WTC11 (cell line): Measurements from ENCODE around the gene ORAI1. TPM values are rescaled to one million over a fixed set of nuclear protein-coding genes. Genes with fewer than 3 reads are reported as not detected.

Experiments used
- ATAC-seq: fragments of 200-7000 bp; cut with Tn5 transposase; 2 replicates; pipeline ENCODE4 v1.10.0; 2021; ENCODE audit warnings: mild to moderate bottlenecking, moderate library complexity
- CTCF ChIA-PET: fragments of 300-600 bp; sonication (Branson Sonifier 250); formaldehyde crosslinking; loops from one replicate; lab custom pipeline; 2021; ENCODE audit warnings: antibody characterized with exemption; lab: Charles Lee
- POLR2A ChIA-PET: fragments of 350-600 bp; sonication (Branson Sonifier 250); formaldehyde crosslinking; loops from one replicate; lab custom pipeline; 2021; ENCODE audit warnings: antibody characterized with exemption; lab: Charles Lee
- DNase-seq: peaks from one replicate; pipeline ENCODE4 v3.0.0; 2021; ENCODE audit warnings: low spot score
- H3K27ac Mint-ChIP-seq: 2 replicates; pipeline ENCODE4 v1.8.0; 2021; ENCODE audit warnings: mixed read lengths
- H3K27me3 Mint-ChIP-seq: 2 replicates; pipeline ENCODE4 v1.8.0; 2021; ENCODE audit warnings: low read depth, mild to moderate bottlenecking, moderate library complexity, mixed read lengths
- H3K36me3 Mint-ChIP-seq: 2 replicates; pipeline ENCODE4 v1.8.0; 2021; ENCODE audit warnings: mixed read lengths
- H3K4me1 Mint-ChIP-seq: 2 replicates; pipeline ENCODE4 v1.8.0; 2022; ENCODE audit warnings: mixed read lengths
- H3K4me3 Mint-ChIP-seq: 2 replicates; pipeline ENCODE4 v1.8.0; 2021; ENCODE audit warnings: mild to moderate bottlenecking, moderate library complexity, mixed read lengths
- H3K9me3 Mint-ChIP-seq: 2 replicates; pipeline ENCODE4 v1.8.0; 2021; ENCODE audit warnings: mixed read lengths
- E2F1 ChIP-seq: sonication (generic); formaldehyde crosslinking; IDR thresholded peaks from 2 replicates; pipeline ENCODE4 v1.8.0; 2022; ENCODE audit warnings: mild to moderate bottlenecking, missing genetic modification reagents
- ESRRA ChIP-seq: sonication (generic); formaldehyde crosslinking; IDR thresholded peaks from 2 replicates; pipeline ENCODE4 v1.8.1; 2022; ENCODE audit warnings: mild to moderate bottlenecking, missing genetic modification reagents, borderline replicate concordance
- FOXJ3 ChIP-seq: sonication (generic); formaldehyde crosslinking; IDR thresholded peaks from 2 replicates; pipeline ENCODE4 v1.9.0; 2021; ENCODE audit warnings: missing genetic modification reagents, mild to moderate bottlenecking, borderline replicate concordance
- HMGA2 ChIP-seq: fragments of 250-450 bp; sonication (Bioruptor Pico); IDR thresholded peaks from 2 replicates; pipeline ENCODE4 v1.4.0; 2021; ENCODE audit warnings: mild to moderate bottlenecking, moderate library complexity
- KAT7 ChIP-seq: sonication (generic); formaldehyde crosslinking; IDR thresholded peaks from 2 replicates; pipeline ENCODE4 v1.8.1; 2023; ENCODE audit warnings: missing genetic modification reagents, mild to moderate bottlenecking, borderline replicate concordance
- MYBL2 ChIP-seq: sonication (generic); formaldehyde crosslinking; IDR thresholded peaks from 2 replicates; pipeline ENCODE4 v1.8.1; 2023; ENCODE audit warnings: mild to moderate bottlenecking, moderate library complexity, missing genetic modification reagents
- NR2C2 ChIP-seq: sonication (generic); formaldehyde crosslinking; IDR thresholded peaks from 2 replicates; pipeline ENCODE4 v1.8.0; 2022; ENCODE audit warnings: mild to moderate bottlenecking, missing genetic modification reagents
- NR3C1 ChIP-seq: sonication (generic); formaldehyde crosslinking; conservative IDR thresholded peaks from 2 replicates; pipeline ENCODE4 v1.8.1; 2023; ENCODE audit warnings: low read depth, mild to moderate bottlenecking, missing genetic modification reagents
- RORB ChIP-seq: fragments of 250-450 bp; sonication (Bioruptor Pico); IDR thresholded peaks from 2 replicates; pipeline ENCODE4 v1.9.0; 2021; ENCODE audit warnings: mild to moderate bottlenecking
- SMAD4 ChIP-seq: sonication (generic); formaldehyde crosslinking; IDR thresholded peaks from 2 replicates; pipeline ENCODE4 v1.8.0; 2022; ENCODE audit warnings: mild to moderate bottlenecking, missing genetic modification reagents
- ZNF232 ChIP-seq: sonication (generic); formaldehyde crosslinking; IDR thresholded peaks from 2 replicates; pipeline ENCODE4 v1.8.0; 2022; ENCODE audit warnings: mild to moderate bottlenecking, missing genetic modification reagents
- ZNF396 ChIP-seq: fragments of 250-450 bp; sonication (Bioruptor Pico); IDR thresholded peaks from 2 replicates; pipeline ENCODE4 v1.8.0; 2021; ENCODE audit warnings: mild to moderate bottlenecking, moderate library complexity, borderline replicate concordance
- ZNF416 ChIP-seq: fragments of 250-450 bp; sonication (Bioruptor Pico); IDR thresholded peaks from 2 replicates; pipeline ENCODE4 v1.9.0; 2021; ENCODE audit warnings: mild to moderate bottlenecking, inconsistent platforms
- ZNF423 ChIP-seq: fragments of 250-450 bp; sonication (Bioruptor Pico); IDR thresholded peaks from 2 replicates; pipeline ENCODE4 v2.1.2; 2022; ENCODE audit warnings: mild to moderate bottlenecking, moderate library complexity
- ZNF532 ChIP-seq: fragments of 250-450 bp; sonication (Bioruptor Pico); IDR thresholded peaks from 2 replicates; pipeline ENCODE4 v1.9.0; 2021; ENCODE audit warnings: mild to moderate bottlenecking, borderline replicate concordance
- total RNA-seq: library from RNA; stranded (reverse); gene quantifications from 3 replicates; pipeline ENCODE4 v1.2.3, GENCODE V29; 2021
- TF ChIP-seq, protein P1 (sequence below): sonication (generic); formaldehyde crosslinking; IDR thresholded peaks from 2 replicates; pipeline ENCODE4 v1.8.1; 2023; ENCODE audit warnings: mild to moderate bottlenecking, missing genetic modification reagents, borderline replicate concordance
- TF ChIP-seq, protein P2 (sequence below): sonication (generic); formaldehyde crosslinking; IDR thresholded peaks from 2 replicates; pipeline ENCODE4 v1.8.1; 2023; ENCODE audit warnings: mild to moderate bottlenecking, missing genetic modification reagents, moderate library complexity

ORAI1 gene
- total RNA-seq, 1 experiment from 2014 or later: 27.7 TPM

DNA sequence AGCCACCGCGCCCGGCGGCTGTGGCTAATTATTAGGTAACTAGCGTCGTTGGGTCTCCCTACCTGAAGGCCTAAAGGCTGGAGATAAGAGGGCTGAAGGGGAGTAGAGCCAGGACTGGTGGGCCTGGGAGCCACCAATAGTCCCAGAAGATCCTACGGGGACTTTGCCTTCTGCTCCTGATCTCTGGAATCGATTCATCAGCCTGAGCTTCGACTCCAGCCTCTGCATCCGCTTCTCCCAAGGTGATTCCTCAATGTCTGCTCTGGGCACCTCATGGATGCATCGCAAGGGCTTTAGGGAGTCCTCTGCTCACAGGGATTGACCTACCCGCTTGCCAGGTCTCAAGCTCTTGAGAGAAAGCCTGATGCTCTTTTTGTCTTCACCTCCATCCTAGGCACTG is 30.8 kb upstream of the ORAI1 start (continued):
- TF ChIP-seq, protein P1, sequence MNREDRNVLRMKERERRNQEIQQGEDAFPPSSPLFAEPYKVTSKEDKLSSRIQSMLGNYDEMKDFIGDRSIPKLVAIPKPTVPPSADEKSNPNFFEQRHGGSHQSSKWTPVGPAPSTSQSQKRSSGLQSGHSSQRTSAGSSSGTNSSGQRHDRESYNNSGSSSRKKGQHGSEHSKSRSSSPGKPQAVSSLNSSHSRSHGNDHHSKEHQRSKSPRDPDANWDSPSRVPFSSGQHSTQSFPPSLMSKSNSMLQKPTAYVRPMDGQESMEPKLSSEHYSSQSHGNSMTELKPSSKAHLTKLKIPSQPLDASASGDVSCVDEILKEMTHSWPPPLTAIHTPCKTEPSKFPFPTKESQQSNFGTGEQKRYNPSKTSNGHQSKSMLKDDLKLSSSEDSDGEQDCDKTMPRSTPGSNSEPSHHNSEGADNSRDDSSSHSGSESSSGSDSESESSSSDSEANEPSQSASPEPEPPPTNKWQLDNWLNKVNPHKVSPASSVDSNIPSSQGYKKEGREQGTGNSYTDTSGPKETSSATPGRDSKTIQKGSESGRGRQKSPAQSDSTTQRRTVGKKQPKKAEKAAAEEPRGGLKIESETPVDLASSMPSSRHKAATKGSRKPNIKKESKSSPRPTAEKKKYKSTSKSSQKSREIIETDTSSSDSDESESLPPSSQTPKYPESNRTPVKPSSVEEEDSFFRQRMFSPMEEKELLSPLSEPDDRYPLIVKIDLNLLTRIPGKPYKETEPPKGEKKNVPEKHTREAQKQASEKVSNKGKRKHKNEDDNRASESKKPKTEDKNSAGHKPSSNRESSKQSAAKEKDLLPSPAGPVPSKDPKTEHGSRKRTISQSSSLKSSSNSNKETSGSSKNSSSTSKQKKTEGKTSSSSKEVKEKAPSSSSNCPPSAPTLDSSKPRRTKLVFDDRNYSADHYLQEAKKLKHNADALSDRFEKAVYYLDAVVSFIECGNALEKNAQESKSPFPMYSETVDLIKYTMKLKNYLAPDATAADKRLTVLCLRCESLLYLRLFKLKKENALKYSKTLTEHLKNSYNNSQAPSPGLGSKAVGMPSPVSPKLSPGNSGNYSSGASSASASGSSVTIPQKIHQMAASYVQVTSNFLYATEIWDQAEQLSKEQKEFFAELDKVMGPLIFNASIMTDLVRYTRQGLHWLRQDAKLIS: no peak
- TF ChIP-seq RORB (CRISPR knock-in tag) (no peak), NR3C1 (CRISPR knock-in tag) (no peak)
- TF ChIP-seq, protein P2, sequence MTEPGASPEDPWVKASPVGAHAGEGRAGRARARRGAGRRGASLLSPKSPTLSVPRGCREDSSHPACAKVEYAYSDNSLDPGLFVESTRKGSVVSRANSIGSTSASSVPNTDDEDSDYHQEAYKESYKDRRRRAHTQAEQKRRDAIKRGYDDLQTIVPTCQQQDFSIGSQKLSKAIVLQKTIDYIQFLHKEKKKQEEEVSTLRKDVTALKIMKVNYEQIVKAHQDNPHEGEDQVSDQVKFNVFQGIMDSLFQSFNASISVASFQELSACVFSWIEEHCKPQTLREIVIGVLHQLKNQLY (CRISPR knock-in tag): no peak

GRCh38 chr12:121596526-121596925 is 29.8 kb upstream of the ORAI1 start:
- no peaks in the 10 kb centered on the region for H3K9me3 Mint-ChIP-seq
- H3K36me3 Mint-ChIP-seq: peaks cover 18% of the 10 kb centered on the region
- H3K27ac Mint-ChIP-seq: no peak overlapping the region
- no peak overlapping the region for H3K4me3 Mint-ChIP-seq
- DNase-seq (no peak), ATAC-seq (no peak)
- ChIA-PET POLR2A (no interaction called here), CTCF (interaction anchor here (1.2 kb wide), 1 partner anchor 44 kb away, joined by 3 read pairs; no protein-coding TSS in a partner anchor)
- no peak for TF ChIP-seq ZNF416 (CRISPR knock-in tag)
- TF ChIP-seq ZNF232 (CRISPR knock-in tag): no peak
- no peak for TF ChIP-seq ZNF396
- no peak for TF ChIP-seq ZNF532 (CRISPR knock-in tag)
- TF ChIP-seq HMGA2 (CRISPR knock-in tag): no peak
- TF ChIP-seq SMAD4 (CRISPR knock-in tag): no peak
- TF ChIP-seq, protein P1: no peak
- no peak for TF ChIP-seq NR2C2 (CRISPR knock-in tag)
- TF ChIP-seq ESRRA (CRISPR knock-in tag): no peak
- no peak for TF ChIP-seq E2F1 (CRISPR knock-in tag)
- TF ChIP-seq FOXJ3 (CRISPR knock-in tag): no peak
- TF ChIP-seq MYBL2 (CRISPR knock-in tag): no peak
- TF ChIP-seq ZNF423 (CRISPR knock-in tag): no peak
- no peak for TF ChIP-seq KAT7 (CRISPR knock-in tag)
- no peaks in the 10 kb centered on the region for H3K27me3 Mint-ChIP-seq
- peaks cover 13% of the 10 kb centered on the region for H3K4me1 Mint-ChIP-seq
